ENCODE results near the gene UPF2. TPM values are rescaled to one million over a fixed set of nuclear protein-coding genes. Genes with fewer than 3 reads are reported as not detected.
"Not testable (repeated sequence)": the region's sequence is repeated elsewhere in the genome, so short reads cannot be mapped to it uniquely, and the experiment has no call there.

The UPF2 gene
- total RNA-seq, 1 donor from 2014 or later, result 21.6 TPM

DNA sequence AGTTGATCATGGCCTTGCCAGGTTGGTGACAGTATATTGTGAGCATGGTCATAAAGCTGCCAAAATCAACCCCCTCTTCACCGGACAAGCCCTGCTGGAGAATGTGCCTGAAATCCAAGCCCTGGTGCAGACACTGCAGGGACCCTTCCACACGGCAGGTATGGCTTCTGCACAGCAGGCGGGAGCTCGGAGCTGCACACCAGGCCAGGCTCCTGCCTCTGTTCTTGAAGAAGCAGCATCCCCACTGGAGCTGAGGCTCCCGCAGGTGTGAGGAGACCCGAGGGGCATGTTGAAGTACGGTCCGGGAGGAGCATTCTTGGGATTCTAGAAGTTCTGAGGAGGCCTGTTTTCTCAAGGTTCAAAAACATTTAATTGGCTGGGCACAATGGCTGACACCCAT is 38.9 kb upstream of the UPF2 start:
- intact Hi-C loops (cut with DNase I), result no loop called here
- Histone ChIP-seq H3K4me1 (no peaks in the 10 kb centered on the region), H3K36me3 (peaks cover 0 to 11% of the 10 kb centered on the region in 2 donors), H3K4me3 (no peak overlapping the region), H3K27ac (no peak overlapping the region), H3K9me3 (no peaks in the 10 kb centered on the region), H3K27me3 (no peaks in the 10 kb centered on the region)
- DNase-seq (ENCODE audit: extremely low spot score in 2 of 2), result no peak
- TF ChIP-seq, protein P1, sequence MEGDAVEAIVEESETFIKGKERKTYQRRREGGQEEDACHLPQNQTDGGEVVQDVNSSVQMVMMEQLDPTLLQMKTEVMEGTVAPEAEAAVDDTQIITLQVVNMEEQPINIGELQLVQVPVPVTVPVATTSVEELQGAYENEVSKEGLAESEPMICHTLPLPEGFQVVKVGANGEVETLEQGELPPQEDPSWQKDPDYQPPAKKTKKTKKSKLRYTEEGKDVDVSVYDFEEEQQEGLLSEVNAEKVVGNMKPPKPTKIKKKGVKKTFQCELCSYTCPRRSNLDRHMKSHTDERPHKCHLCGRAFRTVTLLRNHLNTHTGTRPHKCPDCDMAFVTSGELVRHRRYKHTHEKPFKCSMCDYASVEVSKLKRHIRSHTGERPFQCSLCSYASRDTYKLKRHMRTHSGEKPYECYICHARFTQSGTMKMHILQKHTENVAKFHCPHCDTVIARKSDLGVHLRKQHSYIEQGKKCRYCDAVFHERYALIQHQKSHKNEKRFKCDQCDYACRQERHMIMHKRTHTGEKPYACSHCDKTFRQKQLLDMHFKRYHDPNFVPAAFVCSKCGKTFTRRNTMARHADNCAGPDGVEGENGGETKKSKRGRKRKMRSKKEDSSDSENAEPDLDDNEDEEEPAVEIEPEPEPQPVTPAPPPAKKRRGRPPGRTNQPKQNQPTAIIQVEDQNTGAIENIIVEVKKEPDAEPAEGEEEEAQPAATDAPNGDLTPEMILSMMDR (IDR thresholded peaks at IDR 0.05), result no peak
- TF ChIP-seq POLR2AphosphoS5 (IDR thresholded peaks at IDR 0.05; ENCODE audit: insufficient read depth in 1 of 2, low read depth in 1 of 2), result no peak
- TF ChIP-seq POLR2A (IDR thresholded peaks at IDR 0.05), result no peak

DNA sequence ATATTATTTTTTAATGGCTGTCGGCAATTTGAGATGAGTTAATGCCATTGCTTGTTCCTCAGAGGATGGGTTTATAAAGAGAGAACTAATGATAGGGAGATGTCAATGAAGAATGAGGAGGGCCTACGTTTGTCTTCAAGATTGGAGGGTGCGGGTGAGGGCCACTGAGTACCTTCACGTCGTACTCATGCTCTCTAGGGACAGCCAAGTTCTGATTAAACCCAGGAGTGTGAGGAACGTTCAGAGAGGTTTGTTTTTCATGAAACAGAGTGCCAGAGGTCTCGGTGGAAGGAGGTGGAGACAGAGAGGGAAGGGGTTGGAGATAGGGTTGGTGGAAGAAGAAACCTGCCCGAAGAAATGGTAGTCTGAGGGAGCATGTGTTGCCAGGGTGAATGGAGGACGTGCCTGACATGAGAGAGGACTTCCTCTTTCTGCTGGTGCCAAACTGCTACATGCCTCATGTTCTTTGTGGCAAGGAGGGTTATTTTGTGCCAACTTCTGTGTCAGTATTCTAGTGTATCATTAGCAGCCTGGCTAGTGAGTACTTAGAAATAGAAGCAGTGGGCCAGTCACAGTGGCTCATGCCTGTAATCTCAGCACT is 35.1 kb upstream of the UPF2 start:
- TF ChIP-seq, protein P1 (IDR thresholded peaks at IDR 0.05), result no peak
- TF ChIP-seq POLR2AphosphoS5 (IDR thresholded peaks at IDR 0.05; ENCODE audit: insufficient read depth in 1 of 2, low read depth in 1 of 2) (no peak), POLR2A (IDR thresholded peaks at IDR 0.05) (no peak)
- Histone ChIP-seq H3K4me3 (no peak overlapping the region), H3K27me3 (no peaks in the 10 kb centered on the region), H3K36me3 (no peaks in the 10 kb centered on the region), H3K9me3 (no peaks in the 10 kb centered on the region), H3K27ac (no peak overlapping the region), H3K4me1 (no peaks in the 10 kb centered on the region)
- intact Hi-C loops (cut with DNase I), result no loop called here
- no peak for DNase-seq (ENCODE audit: extremely low spot score in 2 of 2)

DNA sequence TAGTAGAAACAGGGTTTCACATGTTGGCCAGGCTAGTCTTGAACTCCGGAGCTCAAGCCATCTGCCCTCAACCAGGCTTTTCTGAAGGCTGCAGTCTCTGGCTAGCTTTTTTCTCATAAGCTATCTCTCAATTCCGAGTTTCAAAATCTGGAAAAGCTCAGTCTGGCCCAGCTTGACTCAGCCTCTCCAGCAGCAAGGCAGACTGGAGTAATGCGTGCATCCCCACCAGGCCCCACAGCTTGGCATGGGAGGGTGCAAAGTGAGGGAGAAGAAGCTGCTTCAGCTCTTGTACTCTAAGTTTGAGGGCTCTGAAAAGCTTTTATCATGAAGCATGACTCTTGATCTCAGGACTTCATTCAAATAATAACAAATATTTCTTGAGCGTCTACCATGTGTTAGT is 30.9 kb upstream of the UPF2 start:
- Histone ChIP-seq H3K4me3 (no peak overlapping the region), H3K4me1 (peaks cover 14% of the 10 kb centered on the region), H3K9me3 (no peaks in the 10 kb centered on the region), H3K27ac (no peak overlapping the region), H3K27me3 (no peaks in the 10 kb centered on the region), H3K36me3 (no peaks in the 10 kb centered on the region)
- no peak for DNase-seq (ENCODE audit: extremely low spot score in 2 of 2)
- no peak for TF ChIP-seq POLR2AphosphoS5 (IDR thresholded peaks at IDR 0.05; ENCODE audit: insufficient read depth in 1 of 2, low read depth in 1 of 2)
- TF ChIP-seq, protein P1 (IDR thresholded peaks at IDR 0.05), result no peak
- intact Hi-C loops (cut with DNase I), result no loop called here

DNA sequence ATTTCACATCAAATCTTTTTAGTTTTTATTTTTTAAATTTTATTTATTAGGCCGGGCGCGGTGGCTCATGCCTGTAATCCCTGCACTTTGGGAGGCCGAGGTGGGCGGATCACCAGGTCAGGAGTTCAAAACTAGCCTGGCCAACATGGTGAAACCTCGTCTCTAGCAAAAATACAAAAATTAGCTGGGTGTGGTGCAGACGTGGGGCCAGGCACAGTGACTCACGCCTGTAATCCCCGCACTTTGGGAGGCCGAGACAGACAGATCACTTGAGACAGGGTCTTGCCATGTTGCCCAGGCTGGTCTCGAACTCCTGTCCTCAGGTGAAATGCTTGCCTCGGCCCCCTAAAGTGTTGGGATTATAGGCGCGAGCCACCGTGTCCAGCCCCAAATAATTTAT is 28.8 kb upstream of the UPF2 start:
- DNase-seq (ENCODE audit: extremely low spot score in 2 of 2); H3K4me3 ChIP-seq; H3K27me3 ChIP-seq; H3K9me3 ChIP-seq; H3K27ac ChIP-seq; intact Hi-C loops (cut with DNase I); H3K36me3 ChIP-seq: not testable (repeated sequence)
- H3K4me1 ChIP-seq, result peaks cover 18% of the 10 kb centered on the region

DNA sequence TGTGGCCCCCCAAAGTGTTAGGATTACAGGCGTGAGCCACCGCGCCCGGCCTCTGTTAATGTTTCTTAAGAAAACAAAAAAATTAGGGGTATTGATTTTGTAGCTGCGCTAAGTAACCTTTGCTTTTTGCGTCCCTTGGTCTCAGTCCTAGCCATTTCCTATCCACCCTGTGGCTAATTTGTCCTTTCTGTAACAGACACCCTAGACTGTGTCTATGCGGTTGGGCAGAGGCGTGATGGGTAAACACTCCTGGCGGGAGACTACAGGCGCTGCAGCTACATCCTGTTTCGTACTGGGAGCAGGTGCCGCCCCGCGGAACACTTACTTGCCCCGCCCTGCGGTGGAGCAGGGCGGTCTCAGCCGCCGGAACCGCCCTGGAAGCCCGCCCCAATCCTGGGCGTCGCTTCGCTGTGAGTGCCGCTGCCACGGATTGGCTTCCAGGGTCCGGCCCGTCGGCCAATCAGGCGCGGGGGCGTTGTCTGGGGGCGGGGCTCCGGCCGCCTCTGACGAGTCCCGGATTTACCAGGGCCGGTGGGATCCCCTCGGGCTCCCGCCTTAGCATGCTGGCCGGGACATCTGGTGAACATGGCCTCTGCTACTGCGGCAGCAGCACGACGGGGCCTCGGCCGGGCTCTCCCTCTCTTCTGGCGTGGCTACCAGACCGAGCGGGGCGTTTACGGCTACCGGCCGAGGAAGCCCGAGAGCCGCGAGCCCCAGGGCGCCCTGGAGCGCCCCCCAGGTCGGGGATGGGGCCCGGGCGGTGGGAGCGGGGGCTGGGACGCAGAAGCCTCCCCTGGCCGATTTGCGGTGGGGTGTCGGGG is 26.1 kb upstream of the UPF2 start, which contains the start of gene DHTKD1:
Gene DHTKD1, plus strand, starts transcription at position 506 of the 821 bp plus-strand sequence. Its CDS starts 80 bp downstream, at position 586.
- TF ChIP-seq, protein P1 (IDR thresholded peaks at IDR 0.05), result peak in 1 of 3 experiments; percentile 66
- TF ChIP-seq POLR2A (IDR thresholded peaks at IDR 0.05) (peak in 1 of 2 donors; percentile 41), POLR2AphosphoS5 (IDR thresholded peaks at IDR 0.05; ENCODE audit: insufficient read depth in 1 of 2, low read depth in 1 of 2) (peak; percentile 86 to 95)
- intact Hi-C loops (cut with DNase I), result no loop called here

More for the DNA sequence above, 26.1 kb upstream of the UPF2 start, which contains the start of gene DHTKD1:
- Histone ChIP-seq H3K4me1 (peaks cover 18% of the 10 kb centered on the region), H3K27me3 (no peaks in the 10 kb centered on the region), H3K9me3 (no peaks in the 10 kb centered on the region), H3K27ac (peak within 1 kb of the TSS; percentile 79), H3K4me3 (peak within 1 kb of the TSS; percentile 91 to 97), H3K36me3 (no peaks in the 10 kb centered on the region)
- DNase-seq (ENCODE audit: extremely low spot score in 2 of 2), result peak; percentile 98
